ENCODE measurements around the gene MAFG. TPM values are rescaled to one million over a fixed set of nuclear protein-coding genes. Genes with fewer than 3 reads are reported as not detected.

MAFG gene
- total and polyA plus RNA-seq, 10 donors: 3.2 to 41.4 (median 23.4) TPM

GRCh38 chr17:81908793-81909192, 18.7 kb downstream of the MAFG start:
- TF ChIP-seq, protein P1, sequence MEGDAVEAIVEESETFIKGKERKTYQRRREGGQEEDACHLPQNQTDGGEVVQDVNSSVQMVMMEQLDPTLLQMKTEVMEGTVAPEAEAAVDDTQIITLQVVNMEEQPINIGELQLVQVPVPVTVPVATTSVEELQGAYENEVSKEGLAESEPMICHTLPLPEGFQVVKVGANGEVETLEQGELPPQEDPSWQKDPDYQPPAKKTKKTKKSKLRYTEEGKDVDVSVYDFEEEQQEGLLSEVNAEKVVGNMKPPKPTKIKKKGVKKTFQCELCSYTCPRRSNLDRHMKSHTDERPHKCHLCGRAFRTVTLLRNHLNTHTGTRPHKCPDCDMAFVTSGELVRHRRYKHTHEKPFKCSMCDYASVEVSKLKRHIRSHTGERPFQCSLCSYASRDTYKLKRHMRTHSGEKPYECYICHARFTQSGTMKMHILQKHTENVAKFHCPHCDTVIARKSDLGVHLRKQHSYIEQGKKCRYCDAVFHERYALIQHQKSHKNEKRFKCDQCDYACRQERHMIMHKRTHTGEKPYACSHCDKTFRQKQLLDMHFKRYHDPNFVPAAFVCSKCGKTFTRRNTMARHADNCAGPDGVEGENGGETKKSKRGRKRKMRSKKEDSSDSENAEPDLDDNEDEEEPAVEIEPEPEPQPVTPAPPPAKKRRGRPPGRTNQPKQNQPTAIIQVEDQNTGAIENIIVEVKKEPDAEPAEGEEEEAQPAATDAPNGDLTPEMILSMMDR (IDR thresholded peaks at IDR 0.05 in 8 of 11, conservative IDR thresholded peaks at IDR 0.05 in 3 of 11): no peak
- TF ChIP-seq POLR2A (IDR thresholded peaks at IDR 0.05) (no peak), POLR2AphosphoS5 (IDR thresholded peaks at IDR 0.05) (no peak)
- Histone ChIP-seq H3K36me3 (peaks cover 0 to 78% (median 34%) of the 10 kb centered on the region in 6 donors), H3K27me3 (replicated peaks in 1 of 7) (no peaks in the 10 kb centered on the region), H3K9me3 (no peaks in the 10 kb centered on the region), H3K4me1 (peaks cover 8 to 33% (median 21%) of the 10 kb centered on the region in 6 donors), H3K27ac (no peak overlapping the region), H3K4me3 (no peak overlapping the region)
- 92 to 99% (median 96%) methylated on average over 10 to 11 of the region's 11 CpGs for whole genome bisulfite sequencing, 5 donors
- DNase-seq: no peak
- intact Hi-C loops (cut with DNase I; ENCODE audit: low total_unique reads): no loop called here

DNA sequence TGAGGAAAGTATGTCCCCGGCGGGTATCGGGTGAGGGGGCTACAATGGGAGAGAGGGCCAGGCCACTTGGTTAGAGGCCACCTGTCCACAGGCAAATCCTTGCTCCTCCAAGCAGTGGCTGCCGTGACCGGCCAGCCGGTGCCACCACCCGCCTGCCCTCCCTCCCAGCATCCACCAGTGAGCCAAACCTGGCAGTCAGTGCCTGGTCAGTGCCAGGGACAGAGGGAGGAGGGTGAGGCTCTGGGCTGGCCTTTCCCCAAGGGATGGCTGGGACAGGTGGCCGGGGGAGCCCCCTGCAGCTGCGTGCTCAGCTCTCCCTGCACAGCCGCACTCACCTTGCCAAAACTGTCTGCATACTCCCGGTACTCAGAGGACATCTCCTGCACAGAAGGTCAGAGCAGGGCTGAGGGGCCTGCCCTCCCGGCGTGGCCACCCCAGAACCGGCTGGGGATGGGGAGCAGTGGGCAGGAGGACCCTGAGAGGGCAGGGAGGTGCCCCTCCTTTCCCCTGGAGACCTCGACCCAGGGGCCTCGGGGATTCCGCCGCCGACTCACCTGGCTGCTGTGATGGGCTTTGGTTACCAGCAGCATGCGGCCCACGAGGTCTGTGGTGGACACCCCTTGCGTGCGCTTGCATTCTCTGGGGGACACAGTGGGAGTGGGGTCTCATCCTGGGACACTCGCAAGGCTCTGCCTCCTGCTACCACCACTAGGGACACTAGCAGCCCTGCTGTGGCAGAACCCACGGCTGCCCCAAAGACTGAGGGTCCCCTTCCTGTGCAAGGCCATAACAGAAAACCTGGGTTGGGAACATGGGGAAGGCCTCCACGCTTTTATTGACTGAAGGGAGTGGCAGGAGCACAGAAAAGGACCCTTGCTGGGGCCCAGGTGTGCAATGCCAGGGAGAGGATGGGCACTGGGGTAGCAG, 20.1 kb downstream of the MAFG start:
- Histone ChIP-seq H3K4me3 (no peak overlapping the region), H3K27ac (no peak overlapping the region), H3K36me3 (peaks cover 0 to 71% (median 21%) of the 10 kb centered on the region in 6 donors), H3K27me3 (replicated peaks in 1 of 7) (peaks cover 0 to 11% (median under 1%) of the 10 kb centered on the region in 7 donors), H3K9me3 (no peaks in the 10 kb centered on the region), H3K4me1 (peaks cover 8 to 40% (median 28%) of the 10 kb centered on the region in 6 donors)
- no peak for DNase-seq
- no peak for TF ChIP-seq POLR2A (IDR thresholded peaks at IDR 0.05)
- no peak for TF ChIP-seq POLR2AphosphoS5 (IDR thresholded peaks at IDR 0.05)
- TF ChIP-seq, protein P1 (IDR thresholded peaks at IDR 0.05 in 8 of 11, conservative IDR thresholded peaks at IDR 0.05 in 3 of 11): no peak
- 91 to 96% (median 93%) methylated on average over 12 to 26 of the region's 26 CpGs for WGBS, 5 donors
- intact Hi-C loops (cut with DNase I; ENCODE audit: low total_unique reads): no loop called here

DNA sequence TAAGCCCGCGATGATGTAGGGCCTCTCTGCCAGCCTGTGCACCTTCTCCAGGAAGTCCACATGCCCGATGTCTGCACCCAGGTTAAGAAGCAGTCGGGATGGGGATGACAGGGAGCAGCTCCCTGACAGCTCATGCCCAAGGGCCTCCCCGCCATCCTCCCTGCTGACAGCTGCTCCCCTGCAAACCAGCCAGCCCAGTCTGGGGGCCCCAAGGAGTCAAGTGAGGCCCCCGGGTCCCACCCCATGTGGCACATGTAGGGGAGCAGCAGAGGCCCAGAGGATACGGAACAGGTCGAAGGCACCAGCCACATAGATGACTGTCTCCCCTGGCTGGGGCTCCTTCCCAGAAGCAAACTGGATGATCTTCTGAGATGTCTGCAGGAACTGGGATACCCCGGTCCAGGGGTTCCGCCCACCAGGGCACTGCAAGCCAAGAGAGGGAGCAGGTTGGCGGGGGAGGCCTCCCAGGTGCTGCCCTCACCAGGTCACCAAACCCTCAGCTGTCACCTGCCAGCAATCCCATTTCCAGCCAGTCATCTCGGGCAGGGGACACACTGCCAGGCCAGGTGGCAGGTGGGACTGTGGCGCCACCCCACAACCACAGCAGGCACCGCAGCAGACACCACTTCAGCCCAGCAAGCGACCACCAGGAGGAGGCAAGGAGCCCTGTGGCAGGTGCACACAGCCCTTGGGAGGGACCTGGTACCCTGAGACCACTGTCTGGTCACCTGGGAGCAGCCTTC, 20.9 kb downstream of the MAFG start:
- TF ChIP-seq POLR2AphosphoS5 (IDR thresholded peaks at IDR 0.05): no peak
- TF ChIP-seq, protein P1 (IDR thresholded peaks at IDR 0.05 in 8 of 11, conservative IDR thresholded peaks at IDR 0.05 in 3 of 11): no peak
- TF ChIP-seq POLR2A (IDR thresholded peaks at IDR 0.05): no peak

More for the DNA sequence above, 20.9 kb downstream of the MAFG start:
- Histone ChIP-seq H3K9me3 (no peaks in the 10 kb centered on the region), H3K36me3 (peaks cover 0 to 62% (median 15%) of the 10 kb centered on the region in 6 donors), H3K27me3 (replicated peaks in 1 of 7) (peaks cover 0 to 20% (median 9%) of the 10 kb centered on the region in 7 donors), H3K4me3 (no peak overlapping the region), H3K27ac (no peak overlapping the region), H3K4me1 (peaks cover 10 to 40% (median 33%) of the 10 kb centered on the region in 6 donors)
- DNase-seq: no peak
- intact Hi-C loops (cut with DNase I; ENCODE audit: low total_unique reads): no loop called here
- WGBS, 5 donors: 89 to 97% (median 92%) methylated on average over 7 to 15 of the region's 15 CpGs
